NCI-H2081 treated with DMSO at 0.1 percent for 48 hours (cell line): Measurements from ENCODE around the gene KCNK18.

Source experiments
- DNase-seq: peaks from one replicate; lab custom pipeline; 2025; lab: John Stamatoyannopoulos, UW

The KCNK18 gene

DNA sequence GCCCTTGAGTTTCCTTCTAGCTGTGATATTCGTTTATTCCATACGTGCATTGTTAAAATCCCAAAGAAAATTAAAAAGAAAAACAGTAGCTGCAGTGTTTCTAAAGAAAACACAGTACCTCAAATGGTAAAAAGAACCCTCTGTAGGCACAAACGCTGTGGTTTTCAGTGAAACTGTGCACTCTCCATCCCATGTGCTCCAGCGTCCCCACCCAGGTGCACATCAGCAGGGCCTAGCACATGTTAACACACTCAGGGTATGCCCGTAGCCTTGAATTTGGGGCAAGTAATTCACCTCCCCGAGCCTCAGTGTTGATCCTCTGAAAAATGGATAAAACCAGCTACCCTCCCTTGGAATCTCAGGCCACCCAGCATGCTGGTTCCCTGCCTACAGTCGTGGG is 53.1 kb downstream of the KCNK18 start:
- DNase-seq = no peak

DNA sequence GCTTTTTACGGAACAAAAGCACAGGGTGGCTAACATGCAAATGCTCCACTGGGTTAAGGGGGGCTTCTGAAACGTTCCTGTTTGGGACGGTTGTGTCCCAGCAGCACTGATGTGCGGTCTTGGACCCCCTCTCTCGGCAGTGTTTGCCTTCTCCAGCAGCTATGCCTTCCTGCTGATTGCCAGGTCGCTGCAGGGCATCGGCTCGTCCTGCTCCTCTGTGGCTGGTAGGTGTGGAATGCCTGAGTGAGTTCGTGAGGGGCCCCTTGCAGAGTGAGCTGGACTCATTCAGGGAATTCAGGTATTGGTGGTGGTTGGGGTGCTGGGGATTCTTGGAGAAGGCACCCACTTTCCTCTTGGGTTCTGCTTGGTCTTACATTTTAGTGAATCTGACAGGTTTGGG is 56.6 kb downstream of the KCNK18 start:
- no peak for DNase-seq

DNA sequence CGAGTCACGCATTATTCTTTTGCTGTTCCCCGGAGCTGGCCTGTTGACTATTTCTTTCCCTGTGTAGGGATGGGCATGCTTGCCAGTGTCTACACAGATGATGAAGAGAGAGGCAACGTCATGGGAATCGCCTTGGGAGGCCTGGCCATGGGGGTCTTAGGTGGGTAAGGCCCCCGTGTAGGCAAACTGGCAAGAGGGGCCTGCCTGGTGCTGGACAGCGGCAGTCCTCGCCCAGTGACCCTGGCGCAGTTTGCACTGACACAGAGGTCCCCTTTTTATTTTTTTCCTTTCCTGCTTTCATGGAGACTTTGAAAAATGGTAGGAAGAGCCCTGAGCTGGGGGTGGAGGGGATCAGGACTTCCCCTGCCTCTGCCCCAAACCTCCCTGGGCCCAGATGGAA is 57.0 kb downstream of the KCNK18 start:
- DNase-seq = no peak

DNA sequence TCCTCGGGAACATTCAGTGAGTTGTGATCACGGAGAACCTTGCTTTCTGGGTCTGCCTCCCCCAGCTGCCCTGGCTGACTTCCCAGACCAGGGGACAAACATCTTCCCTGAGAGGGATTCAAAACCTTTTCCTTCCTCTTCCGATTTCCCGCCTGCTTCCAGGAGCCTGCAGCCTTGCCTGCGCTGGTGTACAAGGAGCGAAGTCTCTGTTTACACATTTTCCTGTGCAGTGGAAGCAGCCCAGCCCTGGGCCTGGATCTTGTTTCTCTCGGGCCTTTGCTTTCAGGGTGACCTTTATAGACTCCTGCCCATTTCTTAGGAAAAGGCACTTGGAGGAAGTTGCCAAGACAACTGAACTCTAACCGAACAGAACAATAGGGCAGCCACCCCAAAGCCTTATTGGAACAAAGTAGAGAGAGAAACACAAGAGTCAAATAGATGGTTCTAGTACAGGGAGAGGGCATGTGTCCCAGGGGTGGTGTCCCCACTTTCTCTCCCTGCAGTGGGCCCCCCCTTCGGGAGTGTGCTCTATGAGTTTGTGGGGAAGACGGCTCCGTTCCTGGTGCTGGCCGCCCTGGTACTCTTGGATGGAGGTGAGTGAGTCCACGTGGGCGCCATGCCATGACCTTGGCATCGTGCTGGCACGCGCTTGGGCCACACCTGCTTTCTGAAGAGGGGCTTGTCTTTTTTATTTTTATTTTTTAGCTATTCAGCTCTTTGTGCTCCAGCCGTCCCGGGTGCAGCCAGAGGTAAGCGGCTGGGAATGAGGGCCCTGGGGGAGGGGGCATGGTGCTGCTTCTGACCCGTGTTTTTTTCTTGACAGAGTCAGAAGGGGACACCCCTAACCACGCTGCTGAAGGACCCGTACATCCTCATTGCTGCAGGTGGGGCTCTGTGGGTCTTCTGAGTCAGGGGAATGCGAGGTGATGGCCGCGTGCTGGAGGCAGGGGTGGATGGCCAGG is 57.8 kb downstream of the KCNK18 start:
- no peak for DNase-seq

DNA sequence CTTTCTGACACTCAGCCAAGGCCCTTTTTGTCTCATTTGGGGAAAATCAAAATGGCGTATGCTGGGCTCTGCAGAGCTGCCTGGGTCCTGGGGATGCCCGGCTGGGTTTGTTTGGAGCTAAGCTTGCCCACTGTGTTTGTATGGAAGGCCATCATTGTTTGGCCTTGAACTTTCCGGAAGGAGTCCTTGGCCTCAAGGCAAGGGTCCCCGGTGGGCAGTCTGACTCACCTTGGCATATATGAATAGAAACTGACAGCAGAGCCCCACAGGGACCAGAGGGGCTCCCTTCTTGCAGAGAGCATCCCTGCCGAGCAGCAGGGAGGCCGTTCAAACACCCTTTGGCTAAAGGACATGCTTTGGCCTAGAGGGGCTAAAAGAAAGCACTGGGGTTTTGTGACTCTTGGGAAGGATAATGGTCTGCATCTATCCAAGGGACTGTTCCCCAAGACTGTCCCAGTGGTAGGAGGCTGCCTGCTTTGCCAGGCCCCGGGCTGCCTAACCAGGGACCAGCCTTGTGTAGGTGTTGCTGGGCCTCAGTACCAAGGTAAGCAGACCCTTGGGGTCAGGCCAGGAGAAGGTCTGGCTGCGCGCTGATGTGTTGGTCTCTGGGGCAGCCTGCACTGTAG is 58.7 kb downstream of the KCNK18 start:
- no peak for DNase-seq

DNA sequence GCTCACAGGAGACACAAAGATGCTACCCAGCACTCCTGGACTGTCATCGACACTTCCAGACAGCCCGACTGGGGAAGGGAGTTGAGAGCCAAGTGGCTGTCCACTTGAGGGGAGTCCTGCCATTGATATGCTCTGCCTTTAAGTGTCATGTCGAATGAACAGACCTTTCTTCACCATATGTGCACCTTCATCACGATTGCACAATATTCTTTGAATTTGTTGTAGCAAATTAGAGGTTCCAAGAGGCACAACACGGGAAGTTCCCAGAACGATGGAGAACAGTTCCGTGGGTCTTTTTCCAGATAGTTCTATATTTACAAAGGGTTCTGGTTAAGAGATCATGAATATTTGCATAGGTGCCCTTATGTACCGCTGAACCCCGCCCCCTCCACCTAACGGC is 59.6 kb downstream of the KCNK18 start:
- no peak for DNase-seq

DNA sequence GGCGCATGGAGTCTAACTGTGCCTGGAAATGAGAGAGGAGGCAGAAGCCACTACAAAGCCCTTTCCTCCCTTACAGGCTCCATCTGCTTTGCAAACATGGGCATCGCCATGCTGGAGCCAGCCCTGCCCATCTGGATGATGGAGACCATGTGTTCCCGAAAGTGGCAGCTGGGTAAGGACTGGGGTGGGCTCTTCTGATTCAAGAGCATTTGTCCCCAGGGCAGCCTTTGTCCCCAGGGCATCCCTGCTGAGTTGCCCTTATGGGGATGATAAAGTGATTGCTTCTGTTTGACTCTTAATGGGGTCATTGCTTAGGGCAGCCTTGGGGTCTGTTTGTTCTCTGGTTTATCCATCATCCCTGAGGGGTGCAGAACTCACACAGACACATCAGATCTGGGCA is 60.4 kb downstream of the KCNK18 start:
- no peak for DNase-seq

DNA sequence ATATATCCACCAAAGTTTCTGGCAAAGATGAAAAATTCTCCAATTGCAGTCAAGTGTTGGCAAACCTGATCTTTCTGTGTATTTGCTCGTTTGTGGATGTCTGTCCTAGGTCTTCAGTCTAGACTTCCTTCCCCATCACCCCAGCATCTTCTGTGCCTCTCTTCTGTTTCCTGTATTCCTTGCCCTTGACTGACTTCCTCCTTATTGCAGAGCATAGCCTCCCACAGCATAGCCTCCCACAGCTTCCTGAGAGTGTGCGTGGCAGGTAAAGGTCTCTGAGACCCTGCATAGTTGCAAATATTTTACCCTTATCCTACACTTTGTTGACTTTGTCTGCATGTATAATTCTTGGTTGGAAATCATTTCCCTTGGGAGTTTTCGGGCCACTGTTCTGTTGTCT is 62.0 kb downstream of the KCNK18 start:
- no peak for DNase-seq
